ENCODE results near the gene UNG. TPM values are rescaled to one million over a fixed set of nuclear protein-coding genes. Genes with fewer than 3 reads are reported as not detected.

Gene UNG
- total RNA-seq, 1 donor from 2014 or later: 84.1 TPM

- Mint-ChIP-seq H3K4me3 (ENCODE audit: low read depth) (no peak overlapping the region), H3K27ac (no peak overlapping the region)
Observed at GRCh38 chr12:109109746-109110350, 12.5 kb downstream of the UNG start.

GRCh38 chr12:109110988-109111495 is 13.6 kb downstream of the UNG start:
- peak overlapping the region; percentile 94 for H3K27ac Mint-ChIP-seq

More at GRCh38 chr12:109109746-109110350, 12.5 kb downstream of the UNG start:
- no peak for DNase-seq (ENCODE audit: low spot score, unreplicated experiment)
- Mint-ChIP-seq H3K9me3 (ENCODE audit: low read depth) (no peaks in the 10 kb centered on the region), H3K36me3 (ENCODE audit: insufficient read depth) (peaks cover 18% of the 10 kb centered on the region), H3K27me3 (no peaks in the 10 kb centered on the region), H3K4me1 (ENCODE audit: low read depth) (peaks cover 15% of the 10 kb centered on the region)
- no peak for TF ChIP-seq CTCF (IDR thresholded peaks at IDR 0.05; ENCODE audit: unreplicated experiment)

GRCh38 chr12:109112720-109113465 is 15.5 kb downstream of the UNG start:
- DNase-seq (ENCODE audit: low spot score, unreplicated experiment): no peak
- Mint-ChIP-seq H3K36me3 (ENCODE audit: insufficient read depth) (peaks cover 7% of the 10 kb centered on the region), H3K27ac (peak overlapping the region; percentile 87), H3K27me3 (no peaks in the 10 kb centered on the region), H3K4me3 (ENCODE audit: low read depth) (peak overlapping the region; percentile 19), H3K4me1 (ENCODE audit: low read depth) (peaks cover 36% of the 10 kb centered on the region), H3K9me3 (ENCODE audit: low read depth) (no peaks in the 10 kb centered on the region)
- no peak for TF ChIP-seq CTCF (IDR thresholded peaks at IDR 0.05; ENCODE audit: unreplicated experiment)

More at GRCh38 chr12:109110988-109111495, 13.6 kb downstream of the UNG start:
- Mint-ChIP-seq H3K36me3 (ENCODE audit: insufficient read depth) (peaks cover 13% of the 10 kb centered on the region), H3K27me3 (no peaks in the 10 kb centered on the region), H3K4me3 (ENCODE audit: low read depth) (peak overlapping the region; percentile 53), H3K9me3 (ENCODE audit: low read depth) (no peaks in the 10 kb centered on the region), H3K4me1 (ENCODE audit: low read depth) (peaks cover 26% of the 10 kb centered on the region)
- DNase-seq (ENCODE audit: low spot score, unreplicated experiment): peak; percentile 47
- TF ChIP-seq CTCF (IDR thresholded peaks at IDR 0.05; ENCODE audit: unreplicated experiment): no peak

GRCh38 chr12:109113661-109114321 is 16.4 kb downstream of the UNG start:
- Mint-ChIP-seq H3K9me3 (ENCODE audit: low read depth) (no peaks in the 10 kb centered on the region), H3K4me1 (ENCODE audit: low read depth) (peaks cover 36% of the 10 kb centered on the region)

More at GRCh38 chr12:109113661-109114321, 16.4 kb downstream of the UNG start:
- Mint-ChIP-seq H3K27me3 (no peaks in the 10 kb centered on the region), H3K27ac (peak overlapping the region; percentile 56), H3K4me3 (ENCODE audit: low read depth) (no peak overlapping the region), H3K36me3 (ENCODE audit: insufficient read depth) (peaks cover 5% of the 10 kb centered on the region)
- no peak for DNase-seq (ENCODE audit: low spot score, unreplicated experiment)
- no peak for TF ChIP-seq CTCF (IDR thresholded peaks at IDR 0.05; ENCODE audit: unreplicated experiment)
